Vagina (tissue), 2 donors: ENCODE data around the gene LSM12.

Experiments
- POLR2A ChIP-seq, 2 donors: fragments of 450-650 bp; IDR thresholded peaks; one replicate each; pipeline ENCODE4 v1.6.1; 2017; ENCODE audit warnings: antibody characterized with exemption in 2 of 2, mild to moderate bottlenecking in 2 of 2, moderate library complexity in 2 of 2
- POLR2AphosphoS5 ChIP-seq, 2 donors: sonication (generic); formaldehyde crosslinking; IDR thresholded peaks; one replicate each; pipeline ENCODE4 v1.9.0; 2017; ENCODE audit warnings: antibody characterized with exemption in 2 of 2, mild to moderate bottlenecking in 2 of 2, low read depth in 1 of 2; ENCODE audit not compliant: insufficient read depth in 1 of 2
- TF ChIP-seq, protein P1 (sequence below), 3 experiments: fragments of 450-650 bp in 2 of 3; fragments of 200-600 bp in 1 of 3; sonication (generic) in 1 of 3; IDR thresholded peaks; one replicate each; pipeline ENCODE4 v1.5.1; 2017 to 2019; ENCODE audit warnings: antibody characterized with exemption in 3 of 3, mild to moderate bottlenecking in 2 of 3, moderate library complexity in 2 of 3

DNA sequence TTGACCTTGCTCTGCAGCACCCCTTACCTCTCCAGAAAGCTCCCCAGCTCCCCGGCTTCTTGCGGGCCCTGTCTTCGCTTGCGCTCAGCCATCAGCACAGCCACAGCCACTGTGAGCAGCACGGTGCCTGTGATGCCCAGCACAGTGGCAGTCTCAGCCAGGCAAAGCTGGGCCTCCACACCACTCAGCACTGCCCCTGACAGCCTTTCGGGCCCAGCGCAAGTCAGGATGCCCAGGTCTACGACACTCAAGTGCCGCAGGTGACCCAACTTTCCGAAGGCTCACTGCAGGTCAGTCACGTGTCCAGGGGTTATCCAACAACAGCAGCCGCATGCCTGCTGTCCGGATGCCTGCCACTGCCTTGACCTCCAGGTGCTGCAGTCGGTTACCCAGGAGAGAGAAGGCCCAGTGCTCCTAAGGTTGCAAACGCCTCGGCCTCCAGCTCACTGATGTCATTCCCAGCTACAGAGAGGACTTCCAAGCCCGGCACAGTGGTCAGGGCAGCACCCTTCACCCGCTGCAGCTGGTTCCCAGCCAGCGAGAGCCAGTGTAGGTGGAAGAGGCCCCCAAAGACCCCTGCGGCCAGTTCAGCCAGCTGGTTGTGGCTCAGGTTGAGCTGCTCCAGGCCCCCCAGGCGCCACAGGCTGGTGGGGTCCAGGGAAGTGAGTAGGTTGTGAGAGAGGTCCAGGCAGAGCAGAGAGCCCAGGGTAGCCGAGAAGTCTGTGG lies 42.8 kb downstream of the LSM12 start:
- no peak for TF ChIP-seq POLR2A (IDR thresholded peaks at IDR 0.05)
- TF ChIP-seq, protein P1, sequence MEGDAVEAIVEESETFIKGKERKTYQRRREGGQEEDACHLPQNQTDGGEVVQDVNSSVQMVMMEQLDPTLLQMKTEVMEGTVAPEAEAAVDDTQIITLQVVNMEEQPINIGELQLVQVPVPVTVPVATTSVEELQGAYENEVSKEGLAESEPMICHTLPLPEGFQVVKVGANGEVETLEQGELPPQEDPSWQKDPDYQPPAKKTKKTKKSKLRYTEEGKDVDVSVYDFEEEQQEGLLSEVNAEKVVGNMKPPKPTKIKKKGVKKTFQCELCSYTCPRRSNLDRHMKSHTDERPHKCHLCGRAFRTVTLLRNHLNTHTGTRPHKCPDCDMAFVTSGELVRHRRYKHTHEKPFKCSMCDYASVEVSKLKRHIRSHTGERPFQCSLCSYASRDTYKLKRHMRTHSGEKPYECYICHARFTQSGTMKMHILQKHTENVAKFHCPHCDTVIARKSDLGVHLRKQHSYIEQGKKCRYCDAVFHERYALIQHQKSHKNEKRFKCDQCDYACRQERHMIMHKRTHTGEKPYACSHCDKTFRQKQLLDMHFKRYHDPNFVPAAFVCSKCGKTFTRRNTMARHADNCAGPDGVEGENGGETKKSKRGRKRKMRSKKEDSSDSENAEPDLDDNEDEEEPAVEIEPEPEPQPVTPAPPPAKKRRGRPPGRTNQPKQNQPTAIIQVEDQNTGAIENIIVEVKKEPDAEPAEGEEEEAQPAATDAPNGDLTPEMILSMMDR (IDR thresholded peaks at IDR 0.05) = no peak
- TF ChIP-seq POLR2AphosphoS5 (IDR thresholded peaks at IDR 0.05; ENCODE audit: insufficient read depth in 1 of 2, low read depth in 1 of 2) = no peak
